IMR-90 (cell line): ENCODE results near the gene CDH13. TPM values are rescaled to one million over a fixed set of nuclear protein-coding genes. Genes with fewer than 3 reads are reported as not detected.

Experiments
- ATAC-seq: fragments of 200-7000 bp; cut with Tn5 transposase; 2 replicates; pipeline ENCODE4 v1.9.1; 2020; ENCODE audit warnings: low read depth, mild to moderate bottlenecking, moderate library complexity
- BruUV-seq: library from RNA; stranded (reverse); fragments of 400-500 nt; replicated peaks from 2 replicates; lab custom pipeline; 2021; lab: Mats Ljungman, UMichigan
- CTCF ChIA-PET: fragments of 300-600 bp; formaldehyde crosslinking; extraction: SDS; loops from one replicate; lab custom pipeline; 2021; ENCODE audit warnings: antibody characterized with exemption; lab: Yijun Ruan, JAX
- POLR2A ChIA-PET: fragments of 300-600 bp; sonication (Branson Sonifier 250); formaldehyde crosslinking; loops from one replicate; lab custom pipeline; 2022; ENCODE audit warnings: antibody characterized with exemption; ENCODE audit not compliant: unreplicated experiment; lab: Charles Lee
- DNase-seq: peaks from one replicate; pipeline ENCODE4 v3.0.0; 2013
- H2AFZ ChIP-seq: replicated peaks from 2 replicates; pipeline ENCODE3; 2013; ENCODE audit warnings: low read length, mild to moderate bottlenecking; ENCODE audit not compliant: poor library complexity
- H2AK5ac ChIP-seq: 2 replicates; pipeline ENCODE4 v1.6.1; 2013; ENCODE audit warnings: low read depth, low read length, inconsistent platforms
- H2AK9ac ChIP-seq: replicated peaks from 2 replicates; pipeline ENCODE3; 2013; ENCODE audit warnings: mild to moderate bottlenecking, low read depth, low read length, moderate library complexity; ENCODE audit not compliant: poor library complexity
- H2BK120ac ChIP-seq: 2 replicates; pipeline ENCODE4 v1.6.1; 2013; ENCODE audit warnings: low read depth, low read length, inconsistent platforms
- H2BK15ac ChIP-seq: 3 replicates; pipeline ENCODE4 v1.6.1; 2013; ENCODE audit warnings: low read depth, low read length, inconsistent platforms
- H2BK20ac ChIP-seq: 2 replicates; pipeline ENCODE4 v1.6.1; 2013; ENCODE audit warnings: low read depth, mild to moderate bottlenecking, inconsistent platforms, low read length, moderate library complexity
- H2BK5ac ChIP-seq: 2 replicates; pipeline ENCODE4 v1.6.1; 2013; ENCODE audit warnings: mild to moderate bottlenecking, low read depth, low read length, inconsistent platforms; ENCODE audit not compliant: poor library complexity, severe bottlenecking
- H3K14ac ChIP-seq: replicated peaks from 2 replicates; pipeline ENCODE4 v1.6.1; 2013; ENCODE audit warnings: low read depth, low read length, inconsistent platforms
- H3K18ac ChIP-seq: 2 replicates; pipeline ENCODE4 v1.6.1; 2013; ENCODE audit warnings: low read depth, low read length, control low read depth
- H3K23ac ChIP-seq: 2 replicates; pipeline ENCODE4 v1.6.1; 2013; ENCODE audit warnings: low read depth, low read length, inconsistent platforms
- H3K27ac ChIP-seq: 2 replicates; pipeline ENCODE4 v1.5.1; 2013; ENCODE audit warnings: mild to moderate bottlenecking, control low read depth, low read length; ENCODE audit not compliant: insufficient read depth
- H3K27me3 ChIP-seq: 2 replicates; pipeline ENCODE4 v1.6.1; 2013; ENCODE audit warnings: low read length; ENCODE audit not compliant: control insufficient read depth, insufficient read depth
- H3K36me3 ChIP-seq: 2 replicates; pipeline ENCODE4 v1.6.1; 2013; ENCODE audit warnings: low read length, mixed read lengths; ENCODE audit not compliant: control insufficient read depth, insufficient read depth
- H3K4ac ChIP-seq: 2 replicates; pipeline ENCODE4 v1.6.1; 2013; ENCODE audit warnings: low read depth, low read length, inconsistent platforms
- H3K4me1 ChIP-seq: 2 replicates; pipeline ENCODE4 v1.6.1; 2013; ENCODE audit warnings: low read length, mixed read lengths; ENCODE audit not compliant: control insufficient read depth, insufficient read depth
- H3K4me2 ChIP-seq: 2 replicates; pipeline ENCODE4 v1.6.1; 2013; ENCODE audit warnings: low read depth, mild to moderate bottlenecking, control low read depth, low read length, moderate library complexity
- H3K4me3 ChIP-seq: 2 replicates; pipeline ENCODE4 v1.5.1; 2013; ENCODE audit warnings: low read depth, mild to moderate bottlenecking, control low read depth, low read length, moderate library complexity; ENCODE audit not compliant: insufficient read depth
- H3K56ac ChIP-seq: 2 replicates; pipeline ENCODE4 v1.6.1; 2013; ENCODE audit warnings: low read length, inconsistent platforms; ENCODE audit not compliant: insufficient read depth; ENCODE audit errors: extremely low read depth
- H3K79me1 ChIP-seq, 2 experiments: 2 replicates each; pipeline ENCODE4 v1.6.1; 2013; ENCODE audit warnings: low read length in 2 of 2, inconsistent platforms in 1 of 2, low read depth in 1 of 2
- H3K9ac ChIP-seq: 2 replicates; pipeline ENCODE4 v1.6.1; 2013; ENCODE audit warnings: low read depth, low read length, control low read depth
- H3K9me1 ChIP-seq: 2 replicates; pipeline ENCODE4 v1.6.1; 2013; ENCODE audit warnings: low read length, inconsistent platforms; ENCODE audit not compliant: insufficient read depth
- H3K9me3 ChIP-seq: 2 replicates; pipeline ENCODE4 v1.6.1; 2013; ENCODE audit warnings: low read length; ENCODE audit not compliant: control insufficient read depth, insufficient read depth
- H4K20me1 ChIP-seq: 2 replicates; pipeline ENCODE4 v1.6.1; 2013; ENCODE audit warnings: low read length, inconsistent platforms; ENCODE audit not compliant: insufficient read depth
- H4K5ac ChIP-seq: 2 replicates; pipeline ENCODE4 v1.6.1; 2013; ENCODE audit warnings: mild to moderate bottlenecking, low read depth, low read length, control low read depth
- H4K8ac ChIP-seq, 2 experiments: 2 replicates each; pipeline ENCODE4 v1.6.1; 2013; ENCODE audit warnings: low read depth in 2 of 2, low read length in 2 of 2, control low read depth in 1 of 2, inconsistent platforms in 1 of 2
- H4K91ac ChIP-seq: 2 replicates; pipeline ENCODE4 v1.6.1; 2013; ENCODE audit warnings: low read depth, low read length, inconsistent platforms; ENCODE audit not compliant: insufficient read depth
- BHLHE40 ChIP-seq: fragments of 150-350 bp; IDR thresholded peaks from 2 replicates; pipeline ENCODE4 v1.6.1; 2016; ENCODE audit warnings: mild to moderate bottlenecking, low read depth, low read length
- CEBPB ChIP-seq: IDR thresholded peaks from 2 replicates; pipeline ENCODE4 v1.6.1; 2012; ENCODE audit warnings: low read depth, low read length, improper control_type of control experiment
- CHD1 ChIP-seq: IDR thresholded peaks from 2 replicates; pipeline ENCODE4 v1.6.1; 2012; ENCODE audit warnings: low read depth, low read length, improper control_type of control experiment
- ELK1 ChIP-seq: fragments of 150-350 bp; IDR thresholded peaks from 2 replicates; pipeline ENCODE4 v1.6.1; 2016; ENCODE audit warnings: low read depth, mild to moderate bottlenecking, low read length, moderate library complexity, borderline replicate concordance
- FOS ChIP-seq: fragments of 150-350 bp; IDR thresholded peaks from 2 replicates; pipeline ENCODE4 v1.6.1; 2016; ENCODE audit warnings: low read depth, low read length
- MAFK ChIP-seq: IDR thresholded peaks from 2 replicates; pipeline ENCODE4 v1.6.1; 2012; ENCODE audit warnings: low read depth, low read length, improper control_type of control experiment
- MAZ ChIP-seq: IDR thresholded peaks from 2 replicates; pipeline ENCODE4 v1.6.1; 2012; ENCODE audit warnings: low read depth, mild to moderate bottlenecking, low read length, improper control_type of control experiment, moderate library complexity, borderline replicate concordance
- MXI1 ChIP-seq: IDR thresholded peaks from 2 replicates; pipeline ENCODE4 v1.6.1; 2012; ENCODE audit warnings: low read depth, mild to moderate bottlenecking, low read length, moderate library complexity, borderline replicate concordance
- NFE2L2 ChIP-seq: fragments of 150-350 bp; IDR thresholded peaks from 2 replicates; pipeline ENCODE4 v1.6.1; 2016; ENCODE audit warnings: low read depth, mild to moderate bottlenecking, low read length
- POLR2A ChIP-seq: IDR thresholded peaks from 2 replicates; pipeline ENCODE4 v1.6.1; 2012; ENCODE audit warnings: mild to moderate bottlenecking, low read depth, low read length
- RAD21 ChIP-seq: IDR thresholded peaks from 2 replicates; pipeline ENCODE4 v1.6.1; 2012; ENCODE audit warnings: low read length, improper control_type of control experiment
- RCOR1 ChIP-seq: IDR thresholded peaks from 2 replicates; pipeline ENCODE4 v1.6.1; 2012; ENCODE audit warnings: mild to moderate bottlenecking, low read length, improper control_type of control experiment; ENCODE audit not compliant: insufficient replicate concordance
- RFX5 ChIP-seq: IDR thresholded peaks from 2 replicates; pipeline ENCODE4 v1.8.0; 2012; ENCODE audit warnings: low read depth, mild to moderate bottlenecking, low read length, moderate library complexity
- SMC3 ChIP-seq: fragments of 150-350 bp; IDR thresholded peaks from 2 replicates; pipeline ENCODE4 v1.6.1; 2016; ENCODE audit warnings: low read depth, mild to moderate bottlenecking, antibody characterized with exemption, low read length, moderate library complexity
- USF2 ChIP-seq: fragments of 150-350 bp; IDR thresholded peaks from 2 replicates; pipeline ENCODE4 v1.6.1; 2017; ENCODE audit warnings: mild to moderate bottlenecking, antibody characterized with exemption, low read length, low read depth
- WGBS, 2 experiments: methylation state at CpG; one replicate each; pipeline versions ENCODE4 v1.1.5 to v1.1.7; 2013; ENCODE audit warnings: missing lambda C conversion rate in 2 of 2; ENCODE audit not compliant: insufficient read length in 1 of 2; ENCODE audit errors: extremely low coverage in 2 of 2; 5-methylcytosine and 5-hydroxymethylcytosine counted together
- dilution Hi-C: fragments of 300-500 bp; cut with HindIII; formaldehyde crosslinking; loops from one replicate; pipeline ENCODE4 v1.14.3; 2018; ENCODE audit warnings: low sequenced_read_pairs; ENCODE audit not compliant: unreplicated experiment
- in situ Hi-C: fragments of 300-500 bp; cut with MboI; formaldehyde crosslinking; loops from 3 replicates; pipeline ENCODE4 v1.14.3; 2019; ENCODE audit warnings: low sequenced_read_pairs, inconsistent platforms, mixed read lengths
- intact Hi-C: fragments of 100-400 bp; cut with micrococcal nuclease; formaldehyde crosslinking; loops from 2 replicates; pipeline ENCODE4 v1.10.0; 2022
- polyA plus RNA-seq, 3 experiments: library from polyadenylated mRNA; depleted of rRNA; stranded (reverse); fragments of >200 nt; gene quantifications; 2 replicates each; pipeline ENCODE4 v1.2.3, GENCODE V29; 2012; ENCODE audit warnings: low replicate concordance in 1 of 3
- total RNA-seq: library from RNA; depleted of rRNA; stranded (reverse); fragments of >200 nt; gene quantifications from 2 replicates; pipeline ENCODE4 v1.2.3, GENCODE V29; 2012

Gene CDH13
- total and polyA plus RNA-seq, 2 of the 4 experiments (the other 2 are of a cell fraction), result 61.6 to 74.7 TPM

- Histone ChIP-seq H3K9me3 (no peaks in the 10 kb centered on the region), H3K23ac (no peak overlapping the region), H3K56ac (no peak overlapping the region), H3K4me1 (no peaks in the 10 kb centered on the region; the same call in 1 of the 2 replicates), H2BK20ac (no peak overlapping the region), H4K20me1 (no peaks in the 10 kb centered on the region), H3K79me1 (no peaks in the 10 kb centered on the region), H3K9me1 (no peaks in the 10 kb centered on the region), H3K18ac (no peak overlapping the region), H3K9ac (no peak overlapping the region), H2BK120ac (no peak overlapping the region), H3K27me3 (no peaks in the 10 kb centered on the region), H2AK5ac (no peak overlapping the region), H2BK15ac (no peak overlapping the region), H3K27ac (no peak overlapping the region), H3K36me3 (no peaks in the 10 kb centered on the region), H4K5ac (no peak overlapping the region), H4K8ac (no peak overlapping the region), H2AFZ (no peak overlapping the region), H3K14ac (no peak overlapping the region), H2AK9ac (no peak overlapping the region), H3K4me2 (no peak overlapping the region), H3K4ac (no peak overlapping the region), H2BK5ac (no peak overlapping the region), H4K91ac (no peak overlapping the region), H3K4me3 (no peak overlapping the region)
- in situ Hi-C loops, result no loop called here
- ChIA-PET POLR2A (interaction anchor here (0.5 kb wide), 1 partner anchor 744 kb away, joined by 5 read pairs; no protein-coding TSS in a partner anchor), CTCF (interaction anchor here (1.0 kb wide), 1 partner anchor 15 kb away, joined by 4 read pairs; no protein-coding TSS in a partner anchor)
- intact Hi-C loops, result no loop called here
- no CpG with 5 or more reads among the region's 3 CpGs for WGBS, 2 experiments
- TF ChIP-seq POLR2A, result no peak
- no peak for TF ChIP-seq BHLHE40
- TF ChIP-seq MAFK, result no peak
- no peak for TF ChIP-seq MAZ
- TF ChIP-seq USF2, result no peak
- no peak for TF ChIP-seq SMC3
- no peak for TF ChIP-seq RAD21
- no peak for TF ChIP-seq RCOR1
- no peak for TF ChIP-seq ELK1
- TF ChIP-seq RFX5, result no peak
- TF ChIP-seq MXI1, result no peak
- no peak for TF ChIP-seq CHD1
- no peak for TF ChIP-seq FOS
- TF ChIP-seq NFE2L2, result no peak
- TF ChIP-seq CEBPB, result no peak
- DNase-seq (no peak), ATAC-seq (peak; percentile 21; the same call in 1 of the 2 replicates)
- BruUV-seq, result no TSS peak
- dilution Hi-C loops, result no loop called here
Measured at GRCh38 chr16:83328936-83329335, 702.2 kb downstream of the CDH13 start.
